ENCODE results near the gene GHR. TPM values are rescaled to one million over a fixed set of nuclear protein-coding genes. Genes with fewer than 3 reads are reported as not detected.
"Not testable (repeated sequence)": the region's sequence is repeated elsewhere in the genome, so short reads cannot be mapped to it uniquely, and the experiment has no call there.

The GHR gene
- total RNA-seq, 1 donor: 4.3 TPM

- DNase-seq (ENCODE audit: low read depth): no peak
- no peak overlapping the region for H3K4me3 ChIP-seq (ENCODE audit: low read depth, low read length)
- no peak for TF ChIP-seq CTCF (IDR thresholded peaks at IDR 0.05; ENCODE audit: insufficient read depth, low read length)
Observed at GRCh38 chr5:42648036-42648435, 224.8 kb downstream of the GHR start.

- DNase-seq (ENCODE audit: low read depth): no peak
- no peak for TF ChIP-seq CTCF (IDR thresholded peaks at IDR 0.05; ENCODE audit: insufficient read depth, low read length)
- H3K4me3 ChIP-seq (ENCODE audit: low read depth, low read length): no peak overlapping the region
Observed at GRCh38 chr5:42648915-42649314, 225.7 kb downstream of the GHR start.

- no peak overlapping the region for H3K4me3 ChIP-seq (ENCODE audit: low read depth, low read length)
- no peak for TF ChIP-seq CTCF (IDR thresholded peaks at IDR 0.05; ENCODE audit: insufficient read depth, low read length)
- DNase-seq (ENCODE audit: low read depth): no peak
Observed at GRCh38 chr5:42650084-42650483, 226.8 kb downstream of the GHR start.

- no peak overlapping the region for H3K4me3 ChIP-seq (ENCODE audit: low read depth, low read length)
- no peak for DNase-seq (ENCODE audit: low read depth)
- no peak for TF ChIP-seq CTCF (IDR thresholded peaks at IDR 0.05; ENCODE audit: insufficient read depth, low read length)
Observed at GRCh38 chr5:42653705-42654104, 230.5 kb downstream of the GHR start.

GRCh38 chr5:42654645-42655044, 231.4 kb downstream of the GHR start:
- no peak overlapping the region for H3K4me3 ChIP-seq (ENCODE audit: low read depth, low read length)
- no peak for DNase-seq (ENCODE audit: low read depth)
- TF ChIP-seq CTCF (IDR thresholded peaks at IDR 0.05; ENCODE audit: insufficient read depth, low read length): no peak

GRCh38 chr5:42655982-42656650, 232.9 kb downstream of the GHR start:
- DNase-seq (ENCODE audit: low read depth): peak; percentile 40
- no peak for TF ChIP-seq CTCF (IDR thresholded peaks at IDR 0.05; ENCODE audit: insufficient read depth, low read length)
- peak overlapping the region; percentile 26 for H3K4me3 ChIP-seq (ENCODE audit: low read depth, low read length)

- peak; percentile 22 for TF ChIP-seq CTCF (IDR thresholded peaks at IDR 0.05; ENCODE audit: insufficient read depth, low read length)
Observed at GRCh38 chr5:42656651-42657015, 233.4 kb downstream of the GHR start.

GRCh38 chr5:42659869-42660268, 236.6 kb downstream of the GHR start:
- H3K4me3 ChIP-seq (ENCODE audit: low read depth, low read length); DNase-seq (ENCODE audit: low read depth): not testable (repeated sequence)

More at GRCh38 chr5:42656651-42657015, 233.4 kb downstream of the GHR start:
- H3K4me3 ChIP-seq (ENCODE audit: low read depth, low read length): peak overlapping the region; percentile 26
- DNase-seq (ENCODE audit: low read depth): peak; percentile 37

All from fibroblast of the aortic adventitia (primary cell).